SKM-1 treated with dmso at 0.1 percent for 144 hours (cell line): Measurements from ENCODE around the gene TMEM255B.
"Not testable (repeated sequence)": the region's sequence is repeated elsewhere in the genome, so short reads cannot be mapped to it uniquely, and the experiment has no call there.

Source experiments
- DNase-seq: peaks from one replicate; lab custom pipeline; 2025; ENCODE audit not compliant: unreplicated experiment; lab: John Stamatoyannopoulos, UW

The TMEM255B gene

GRCh38 chr13:113734099-113734825 is 24.8 kb upstream of the TMEM255B start:
- DNase-seq, result no peak

GRCh38 chr13:113734826-113735125 is 24.2 kb upstream of the TMEM255B start:
- no peak for DNase-seq

GRCh38 chr13:113735194-113735593 is 23.8 kb upstream of the TMEM255B start:
- no peak for DNase-seq

GRCh38 chr13:113735750-113736149 is 23.3 kb upstream of the TMEM255B start:
- no peak for DNase-seq

- peak; percentile 44 for DNase-seq
Measured at GRCh38 chr13:113736258-113736731, 22.7 kb upstream of the TMEM255B start.

- DNase-seq, result no peak
Measured at GRCh38 chr13:113737803-113738202, 21.2 kb upstream of the TMEM255B start.

- no peak for DNase-seq
Measured at GRCh38 chr13:113739527-113740285, 19.3 kb upstream of the TMEM255B start.

GRCh38 chr13:113740286-113740556 is 18.8 kb upstream of the TMEM255B start:
- DNase-seq, result no peak

GRCh38 chr13:113740661-113741060 is 18.4 kb upstream of the TMEM255B start:
- DNase-seq, result no peak

GRCh38 chr13:113741191-113741668 is 17.8 kb upstream of the TMEM255B start:
- DNase-seq, result peak; percentile 60

- peak; percentile 69 for DNase-seq
Measured at GRCh38 chr13:113742000-113742441, 17.0 kb upstream of the TMEM255B start.

- DNase-seq, result no peak
Measured at GRCh38 chr13:113742445-113743120, 16.4 kb upstream of the TMEM255B start.

- DNase-seq, result no peak
Measured at GRCh38 chr13:113743366-113744195, 15.4 kb upstream of the TMEM255B start.

GRCh38 chr13:113744197-113745000 is 14.6 kb upstream of the TMEM255B start:
- DNase-seq, result no peak

- no peak for DNase-seq
Measured at GRCh38 chr13:113745059-113745458, 14.0 kb upstream of the TMEM255B start.

GRCh38 chr13:113745500-113746142 is 13.4 kb upstream of the TMEM255B start:
- DNase-seq, result not testable (repeated sequence)

GRCh38 chr13:113746143-113746525 is 12.9 kb upstream of the TMEM255B start:
- DNase-seq, result no peak

- DNase-seq, result no peak
Measured at GRCh38 chr13:113746671-113747070, 12.4 kb upstream of the TMEM255B start.

GRCh38 chr13:113747291-113747833 is 11.7 kb upstream of the TMEM255B start:
- DNase-seq, result no peak
